DOHH2 (cell line): ENCODE measurements around the gene CCDC107.

ENCODE experiments used
- EZH2phosphoT487 ChIP-seq: fragments of 200-600 bp; sonication (generic); IDR thresholded peaks from 2 replicates; pipeline ENCODE4 v1.6.1; 2017; ENCODE audit warnings: borderline replicate concordance, mild to moderate bottlenecking, antibody characterized with exemption, low read length, moderate library complexity, mixed read lengths
- TF ChIP-seq, protein P1 (sequence below): fragments of 200-600 bp; sonication (generic); IDR thresholded peaks from one replicate; pipeline ENCODE4 v1.5.1; 2014; ENCODE audit warnings: antibody characterized with exemption, mild to moderate bottlenecking, low read depth, low read length; ENCODE audit not compliant: poor library complexity, severe bottlenecking

DNA sequence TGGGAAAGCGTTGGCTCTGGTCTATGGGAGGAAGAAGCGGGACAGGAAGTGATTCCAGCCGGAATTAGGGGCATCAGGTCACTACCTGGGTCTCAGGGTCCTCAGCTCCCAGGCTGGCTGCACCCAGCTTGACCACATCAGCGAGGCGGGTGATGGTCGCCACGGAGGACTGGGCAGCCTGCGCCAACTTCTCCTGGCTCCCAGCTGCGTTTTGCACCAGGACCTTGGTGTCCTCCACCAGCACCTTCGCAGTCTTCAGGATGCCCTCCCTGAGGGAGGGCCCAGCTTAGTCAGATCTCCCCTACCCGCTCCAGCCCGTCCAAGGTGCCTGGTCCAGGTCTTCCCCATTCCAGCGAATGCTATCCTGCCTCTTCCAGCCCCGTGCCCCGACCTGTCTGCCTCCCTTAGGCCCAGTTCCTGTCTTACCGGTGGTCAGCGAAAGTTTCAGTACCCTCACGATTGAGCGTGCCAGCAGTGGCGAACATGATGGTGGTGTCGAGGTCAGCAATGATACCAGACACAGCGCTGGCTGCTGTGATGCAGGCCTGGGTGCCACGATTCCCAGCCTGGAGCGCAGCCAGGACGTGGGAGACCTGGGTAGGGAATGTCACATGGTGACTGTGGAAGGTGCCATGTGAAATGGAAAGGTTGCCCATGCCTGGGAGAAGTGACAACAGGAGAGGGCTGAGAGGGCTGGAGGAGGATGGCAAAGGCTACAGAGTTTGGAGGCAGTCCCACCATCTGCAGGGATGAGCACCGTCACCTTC is 46.0 kb downstream of the CCDC107 start:
- TF ChIP-seq, protein P1, sequence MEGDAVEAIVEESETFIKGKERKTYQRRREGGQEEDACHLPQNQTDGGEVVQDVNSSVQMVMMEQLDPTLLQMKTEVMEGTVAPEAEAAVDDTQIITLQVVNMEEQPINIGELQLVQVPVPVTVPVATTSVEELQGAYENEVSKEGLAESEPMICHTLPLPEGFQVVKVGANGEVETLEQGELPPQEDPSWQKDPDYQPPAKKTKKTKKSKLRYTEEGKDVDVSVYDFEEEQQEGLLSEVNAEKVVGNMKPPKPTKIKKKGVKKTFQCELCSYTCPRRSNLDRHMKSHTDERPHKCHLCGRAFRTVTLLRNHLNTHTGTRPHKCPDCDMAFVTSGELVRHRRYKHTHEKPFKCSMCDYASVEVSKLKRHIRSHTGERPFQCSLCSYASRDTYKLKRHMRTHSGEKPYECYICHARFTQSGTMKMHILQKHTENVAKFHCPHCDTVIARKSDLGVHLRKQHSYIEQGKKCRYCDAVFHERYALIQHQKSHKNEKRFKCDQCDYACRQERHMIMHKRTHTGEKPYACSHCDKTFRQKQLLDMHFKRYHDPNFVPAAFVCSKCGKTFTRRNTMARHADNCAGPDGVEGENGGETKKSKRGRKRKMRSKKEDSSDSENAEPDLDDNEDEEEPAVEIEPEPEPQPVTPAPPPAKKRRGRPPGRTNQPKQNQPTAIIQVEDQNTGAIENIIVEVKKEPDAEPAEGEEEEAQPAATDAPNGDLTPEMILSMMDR: no peak
- TF ChIP-seq EZH2phosphoT487: no peak
